ENCODE data around the gene NME3. TPM values are rescaled to one million over a fixed set of nuclear protein-coding genes. Genes with fewer than 3 reads are reported as not detected.

NME3 gene
- total RNA-seq, 1 donor from 2014 or later: 49.5 TPM

- intact Hi-C loops (cut with micrococcal nuclease): loop anchor here (1.0 to 10.0 kb wide), 10 partner anchors 9 to 752 kb away; partner anchors contain the start of genes CEMP1, E4F1, FAHD1 and MAPK8IP3
- Mint-ChIP-seq H3K27ac (peak within 1 kb of the TSS; percentile 81), H3K9me3 (no peaks in the 10 kb centered on the region), H3K4me3 (peak within 1 kb of the TSS; percentile 93), H3K36me3 (ENCODE audit: low read depth) (peaks cover 3% of the 10 kb centered on the region), H3K4me1 (ENCODE audit: low read depth) (no peaks in the 10 kb centered on the region), H3K27me3 (ENCODE audit: insufficient read depth) (no peaks in the 10 kb centered on the region)
- peak; percentile 99 for DNase-seq (ENCODE audit: low spot score)
These were observed 11.3 kb upstream of the NME3 start, which contains the start of the genes NUBP2 and SPSB3 for GRCh38 chr16:1782408-1783264. TSS of gene NUBP2 (plus strand) at chr16:1782960. CDS start at chr16:1783021, 61 bp downstream. TSS of gene SPSB3 (minus strand) at chr16:1782571. CDS start at chr16:1781483, 1,088 bp downstream.

DNA sequence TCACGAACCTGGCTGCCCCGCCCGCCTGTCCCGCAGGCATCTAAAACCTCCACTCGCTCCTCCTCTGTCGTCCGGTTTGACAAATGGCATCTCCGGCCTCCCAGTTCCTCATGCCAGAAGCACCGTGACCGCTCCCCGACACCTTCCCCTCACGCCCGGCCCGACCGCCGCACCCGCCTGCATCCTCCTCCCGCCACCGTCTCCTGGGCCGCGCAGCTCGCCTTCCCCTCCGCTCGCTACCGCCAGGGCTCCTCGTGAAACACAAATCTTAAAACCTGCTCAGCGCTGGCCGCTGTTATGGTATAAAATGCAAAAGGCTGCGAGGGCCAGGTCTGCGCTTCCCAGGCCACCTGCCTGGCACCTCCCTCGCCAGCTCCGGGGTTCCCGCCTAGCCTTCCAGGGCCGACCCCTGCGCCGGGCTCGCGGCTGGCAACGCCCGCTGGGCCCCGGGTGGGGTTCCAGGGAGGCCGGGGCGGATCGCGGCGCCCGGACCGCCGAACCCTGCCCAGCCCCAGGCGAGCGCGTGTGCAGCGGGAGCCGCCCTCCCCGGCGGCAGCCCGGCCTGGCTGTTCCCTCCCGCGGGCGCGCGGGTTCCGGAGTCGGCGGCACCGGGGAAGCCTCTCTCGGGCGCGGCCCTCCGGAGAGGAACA, 10.5 kb upstream of the NME3 start:
- H3K4me1 Mint-ChIP-seq (ENCODE audit: low read depth): no peaks in the 10 kb centered on the region
- DNase-seq (ENCODE audit: low spot score): no peak
- H3K27ac Mint-ChIP-seq: peak overlapping the region; percentile 40
- intact Hi-C loops (cut with micrococcal nuclease): loop anchor here (1.0 to 10.0 kb wide), 10 partner anchors 9 to 753 kb away; partner anchors contain the start of genes CEMP1, E4F1, FAHD1 and MAPK8IP3
- no peaks in the 10 kb centered on the region for H3K9me3 Mint-ChIP-seq
- H3K36me3 Mint-ChIP-seq (ENCODE audit: low read depth): peaks cover 3% of the 10 kb centered on the region
- no peaks in the 10 kb centered on the region for H3K27me3 Mint-ChIP-seq (ENCODE audit: insufficient read depth)
- H3K4me3 Mint-ChIP-seq: peak overlapping the region; percentile 85

- Mint-ChIP-seq H3K27me3 (ENCODE audit: insufficient read depth) (no peaks in the 10 kb centered on the region), H3K4me1 (ENCODE audit: low read depth) (no peaks in the 10 kb centered on the region), H3K4me3 (peak overlapping the region; percentile 85), H3K27ac (peak overlapping the region; percentile 40), H3K36me3 (ENCODE audit: low read depth) (peaks cover 3% of the 10 kb centered on the region), H3K9me3 (no peaks in the 10 kb centered on the region)
- intact Hi-C loops (cut with micrococcal nuclease): loop anchor here (5.0 to 10.0 kb wide), 2 partner anchors 146 to 754 kb away; partner anchors contain the start of genes CEMP1 and PDPK1
- no peak for DNase-seq (ENCODE audit: low spot score)
These were observed 9.9 kb upstream of the NME3 start for GRCh38 chr16:1781254-1781653.

GRCh38 chr16:1780677-1781072, 9.3 kb upstream of the NME3 start:
- Mint-ChIP-seq H3K36me3 (ENCODE audit: low read depth) (peaks cover 3% of the 10 kb centered on the region), H3K4me1 (ENCODE audit: low read depth) (no peaks in the 10 kb centered on the region), H3K27ac (no peak overlapping the region), H3K4me3 (peak overlapping the region; percentile 85), H3K27me3 (ENCODE audit: insufficient read depth) (no peaks in the 10 kb centered on the region), H3K9me3 (no peaks in the 10 kb centered on the region)
- intact Hi-C loops (cut with micrococcal nuclease): loop anchor here (5.0 to 10.0 kb wide), 2 partner anchors 147 to 754 kb away; partner anchors contain the start of genes CEMP1 and PDPK1
- DNase-seq (ENCODE audit: low spot score): no peak

DNA sequence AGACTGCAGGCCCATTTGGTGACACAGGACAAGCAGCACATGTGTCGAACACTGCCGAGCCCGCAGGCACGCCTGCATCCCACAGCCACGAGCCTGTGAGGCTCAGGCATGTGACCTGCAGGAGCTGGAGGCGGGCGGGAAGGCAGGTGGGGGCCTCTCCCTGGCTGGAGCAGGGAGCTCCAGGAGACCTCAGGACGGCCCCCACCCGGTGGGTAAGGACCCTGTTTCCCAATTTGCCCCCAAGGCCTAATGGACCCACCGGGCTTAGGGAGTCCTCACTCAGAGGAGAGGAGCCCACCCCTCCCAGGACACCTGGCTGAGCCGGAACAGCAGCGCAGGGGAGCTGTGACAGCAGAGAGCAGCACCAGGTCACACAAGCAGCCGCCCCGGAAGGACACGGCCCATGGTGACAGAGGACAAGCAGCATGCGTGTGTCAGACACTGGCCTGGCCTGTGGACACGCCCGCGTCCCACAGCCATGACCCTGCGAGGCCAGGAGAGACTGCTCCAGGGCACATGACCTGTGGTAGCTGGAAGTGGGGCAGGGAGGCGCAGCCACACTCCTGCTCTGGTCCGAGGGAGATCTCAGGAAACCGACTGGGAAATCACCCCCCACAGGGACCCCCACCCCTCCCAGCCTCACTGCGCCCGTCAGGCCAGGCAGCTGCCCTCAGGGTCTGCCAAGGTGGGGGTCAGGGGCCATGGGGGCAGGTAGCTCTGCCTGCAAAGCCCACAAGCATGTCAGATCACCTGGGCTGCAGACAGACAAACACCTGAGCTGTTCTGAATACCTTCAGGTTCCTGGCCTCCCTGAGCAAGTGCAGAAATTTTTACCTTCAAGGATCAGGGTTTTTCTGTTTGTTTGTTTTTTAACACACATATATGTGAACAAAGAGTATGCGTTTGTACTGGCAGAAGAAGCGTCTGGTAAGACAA, 8.7 kb upstream of the NME3 start:
- intact Hi-C loops (cut with micrococcal nuclease): loop anchor here (5.0 to 10.0 kb wide), 2 partner anchors 147 to 755 kb away; partner anchors contain the start of genes CEMP1 and PDPK1
- no peaks in the 10 kb centered on the region for H3K9me3 Mint-ChIP-seq
- no peaks in the 10 kb centered on the region for H3K27me3 Mint-ChIP-seq (ENCODE audit: insufficient read depth)
- H3K4me1 Mint-ChIP-seq (ENCODE audit: low read depth): no peaks in the 10 kb centered on the region
- H3K36me3 Mint-ChIP-seq (ENCODE audit: low read depth): peaks cover 3% of the 10 kb centered on the region
- no peak for DNase-seq (ENCODE audit: low spot score)
- peak overlapping the region; percentile 85 for H3K4me3 Mint-ChIP-seq
- H3K27ac Mint-ChIP-seq: no peak overlapping the region

DNA sequence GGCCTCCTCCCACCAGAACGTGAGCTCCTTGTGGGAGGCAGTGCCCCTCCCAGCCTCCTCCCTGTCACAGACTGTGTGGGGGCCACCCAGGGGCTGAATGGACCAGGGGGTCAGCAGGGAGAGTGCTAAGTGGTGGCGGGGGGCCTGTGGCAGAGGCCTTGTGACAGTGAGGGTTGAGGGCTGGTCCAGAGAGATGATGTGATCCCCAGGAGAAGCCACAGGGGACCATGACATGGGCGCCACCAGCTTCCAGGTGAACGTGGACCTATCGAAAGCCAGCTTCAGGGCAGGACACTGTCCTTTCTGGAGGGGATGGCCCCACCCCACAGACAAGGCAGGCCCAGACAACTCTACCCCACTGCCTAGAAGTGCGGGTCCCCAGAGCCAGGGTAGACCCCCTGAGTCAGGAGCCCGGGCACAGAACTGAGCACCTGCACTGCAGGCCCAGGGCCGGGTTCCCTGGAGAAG, 7.9 kb upstream of the NME3 start:
- Mint-ChIP-seq H3K4me3 (no peak overlapping the region), H3K27me3 (ENCODE audit: insufficient read depth) (no peaks in the 10 kb centered on the region), H3K9me3 (no peaks in the 10 kb centered on the region), H3K27ac (no peak overlapping the region), H3K36me3 (ENCODE audit: low read depth) (peaks cover 3% of the 10 kb centered on the region), H3K4me1 (ENCODE audit: low read depth) (no peaks in the 10 kb centered on the region)
- intact Hi-C loops (cut with micrococcal nuclease): no loop called here
- no peak for DNase-seq (ENCODE audit: low spot score)

- Mint-ChIP-seq H3K4me1 (ENCODE audit: low read depth) (no peaks in the 10 kb centered on the region), H3K27ac (no peak overlapping the region), H3K27me3 (ENCODE audit: insufficient read depth) (no peaks in the 10 kb centered on the region), H3K9me3 (no peaks in the 10 kb centered on the region), H3K36me3 (ENCODE audit: low read depth) (peaks cover 3% of the 10 kb centered on the region), H3K4me3 (no peak overlapping the region)
- intact Hi-C loops (cut with micrococcal nuclease): no loop called here
- no peak for DNase-seq (ENCODE audit: low spot score)
These were observed 7.1 kb upstream of the NME3 start for GRCh38 chr16:1778200-1779179.

DNA sequence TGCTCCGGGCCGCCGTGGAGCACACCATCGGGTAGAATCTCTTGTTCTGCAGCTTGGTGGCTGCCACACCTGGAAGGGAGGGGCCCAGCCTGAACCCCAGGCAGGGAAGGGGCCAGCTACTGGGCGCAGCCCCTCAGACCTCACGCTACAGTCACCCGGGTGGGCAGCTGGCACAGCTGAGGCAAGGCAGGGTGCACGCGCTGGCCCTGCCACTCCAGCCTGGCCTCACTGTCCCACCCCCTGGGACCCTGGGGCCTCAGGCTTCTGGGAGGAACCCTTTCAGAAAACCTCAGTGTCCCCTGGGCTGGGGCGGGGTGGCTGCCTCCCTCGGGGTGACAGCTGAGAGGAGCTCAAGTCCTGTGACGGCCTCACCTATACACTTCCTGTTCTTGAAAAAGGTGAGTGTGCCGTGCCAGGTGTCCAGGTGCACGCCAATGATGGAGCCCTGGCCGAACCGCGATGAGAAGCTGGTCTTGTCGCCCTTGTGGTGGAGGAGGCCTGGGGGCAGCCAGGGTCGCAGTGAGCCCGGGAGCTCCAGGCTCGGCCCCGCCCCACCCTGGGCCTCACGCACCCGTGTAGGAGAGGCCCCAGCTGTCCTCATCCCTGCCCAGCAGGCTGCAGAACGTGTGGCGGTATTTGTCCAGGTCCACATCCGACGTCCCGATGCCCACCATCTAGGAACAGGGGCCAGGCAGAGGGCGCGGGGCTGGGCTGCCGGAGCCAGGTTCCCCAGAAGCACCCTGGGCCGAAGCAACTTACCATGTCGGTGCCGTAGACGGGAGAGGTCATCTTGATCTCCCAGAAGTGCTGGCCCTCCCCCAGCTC, 6.2 kb upstream of the NME3 start:
- intact Hi-C loops (cut with micrococcal nuclease): no loop called here
- no peak overlapping the region for H3K27ac Mint-ChIP-seq
- no peaks in the 10 kb centered on the region for H3K36me3 Mint-ChIP-seq (ENCODE audit: low read depth)
- no peaks in the 10 kb centered on the region for H3K27me3 Mint-ChIP-seq (ENCODE audit: insufficient read depth)
- no peaks in the 10 kb centered on the region for H3K4me1 Mint-ChIP-seq (ENCODE audit: low read depth)
- DNase-seq (ENCODE audit: low spot score): no peak
- H3K4me3 Mint-ChIP-seq: no peak overlapping the region
- no peaks in the 10 kb centered on the region for H3K9me3 Mint-ChIP-seq

DNA sequence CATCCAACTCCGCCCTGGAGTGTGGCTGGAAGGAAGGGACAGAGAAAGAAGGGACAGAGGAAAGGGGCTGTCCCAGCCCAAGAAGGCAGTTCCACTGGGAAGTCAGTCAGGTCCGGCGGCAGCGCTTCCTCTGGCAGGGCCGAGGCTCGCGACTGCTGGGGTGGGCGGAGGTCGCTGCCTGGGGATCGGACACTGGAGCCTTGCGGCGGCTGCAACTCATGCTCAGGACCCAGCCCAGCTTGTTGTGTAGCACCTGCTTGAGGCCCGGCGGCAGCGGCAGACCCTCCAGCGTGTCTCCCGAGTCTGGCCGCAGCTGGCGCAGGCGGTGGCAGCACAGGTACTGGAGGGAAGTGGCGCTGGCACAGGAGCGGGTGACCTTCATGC, 5.6 kb upstream of the NME3 start:
- H3K27me3 Mint-ChIP-seq (ENCODE audit: insufficient read depth): no peaks in the 10 kb centered on the region
- no peak overlapping the region for H3K4me3 Mint-ChIP-seq
- intact Hi-C loops (cut with micrococcal nuclease): no loop called here
- no peak for DNase-seq (ENCODE audit: low spot score)
- H3K4me1 Mint-ChIP-seq (ENCODE audit: low read depth): peaks cover 4% of the 10 kb centered on the region
- no peak overlapping the region for H3K27ac Mint-ChIP-seq
- no peaks in the 10 kb centered on the region for H3K9me3 Mint-ChIP-seq
- peaks cover 6% of the 10 kb centered on the region for H3K36me3 Mint-ChIP-seq (ENCODE audit: low read depth)

- H3K27me3 Mint-ChIP-seq (ENCODE audit: insufficient read depth): no peaks in the 10 kb centered on the region
- intact Hi-C loops (cut with micrococcal nuclease): no loop called here
- H3K4me3 Mint-ChIP-seq: no peak overlapping the region
- DNase-seq (ENCODE audit: low spot score): no peak
- H3K36me3 Mint-ChIP-seq (ENCODE audit: low read depth): peaks cover 9% of the 10 kb centered on the region
- H3K27ac Mint-ChIP-seq: no peak overlapping the region
- no peaks in the 10 kb centered on the region for H3K9me3 Mint-ChIP-seq
- peaks cover 8% of the 10 kb centered on the region for H3K4me1 Mint-ChIP-seq (ENCODE audit: low read depth)
These were observed 5.3 kb upstream of the NME3 start for GRCh38 chr16:1776672-1776955.
